Lower leg skin (tissue), 4 donors: ENCODE data around the gene RAB17. TPM values are rescaled to one million over a fixed set of nuclear protein-coding genes. Genes with fewer than 3 reads are reported as not detected.

ENCODE experiments used
- DNase-seq, 2 donors: peaks; one replicate each; pipeline ENCODE4 v3.0.0-alpha.2; 2019; ENCODE audit warnings: low spot score in 2 of 2
- H3K4me3 ChIP-seq: fragments of 200-600 bp; sonication (generic); 2 replicates; pipeline ENCODE4 v1.5.1; 2017; ENCODE audit warnings: mild to moderate bottlenecking, low read depth; ENCODE audit not compliant: poor library complexity, severe bottlenecking
- CTCF ChIP-seq, 3 donors: fragments of 450-650 bp; IDR thresholded peaks; one replicate each; pipeline ENCODE4 v1.5.1; 2016; ENCODE audit warnings: antibody characterized with exemption in 3 of 3, mild to moderate bottlenecking in 3 of 3, moderate library complexity in 2 of 3
- POLR2A ChIP-seq, 2 donors: fragments of 450-650 bp; IDR thresholded peaks; one replicate each; pipeline ENCODE4 v1.6.1; 2016 to 2017; ENCODE audit warnings: antibody characterized with exemption in 2 of 2, mild to moderate bottlenecking in 1 of 2, moderate library complexity in 1 of 2
- WGBS, 2 donors: methylation state at CpG; one replicate each; pipeline ENCODE4 v1.1.5; 2018; 5-methylcytosine and 5-hydroxymethylcytosine counted together
- intact Hi-C: fragments of 100-400 bp; cut with DNase I; formaldehyde crosslinking; loops from one replicate; pipeline ENCODE4 v1.15.0; 2023; ENCODE audit warnings: low total_unique reads
- total RNA-seq, 4 donors: library from RNA; depleted of rRNA; stranded (reverse); fragments of >200 nt; gene quantifications; one replicate each; pipeline ENCODE4 v1.1.0, GENCODE V29; 2016

The RAB17 gene
- total RNA-seq, 4 donors from 2014 or later = 1.7 to 6.3 (median 2.8) TPM

GRCh38 chr2:237593596-237594320 is 3.2 kb upstream of the RAB17 start:
- no peak for TF ChIP-seq POLR2A (IDR thresholded peaks at IDR 0.05)
- TF ChIP-seq CTCF (IDR thresholded peaks at IDR 0.05) = no peak
- no peak for DNase-seq
- WGBS, 2 donors = 75 to 88% methylated on average over 12 to 16 of the region's 17 CpGs
- no peak overlapping the region for H3K4me3 ChIP-seq
- intact Hi-C loops = loop anchor here (10.0 kb wide), 1 partner anchor 151 kb away; no protein-coding TSS in a partner anchor

GRCh38 chr2:237593036-237593435 is 2.5 kb upstream of the RAB17 start:
- TF ChIP-seq POLR2A (IDR thresholded peaks at IDR 0.05) (no peak), CTCF (IDR thresholded peaks at IDR 0.05) (no peak)
- no peak for DNase-seq
- no peak overlapping the region for H3K4me3 ChIP-seq
- intact Hi-C loops = loop anchor here (10.0 kb wide), 1 partner anchor 152 kb away; no protein-coding TSS in a partner anchor
- 93 to 97% methylated on average over 10 of the region's 10 CpGs for WGBS, 2 donors

- intact Hi-C loops = loop anchor here (10.0 kb wide), 1 partner anchor 152 kb away; no protein-coding TSS in a partner anchor
- WGBS, 2 donors = 90 to 95% methylated on average over 18 of the region's 18 CpGs
These were observed 2.0 kb upstream of the RAB17 start for GRCh38 chr2:237592425-237592980.

GRCh38 chr2:237591141-237591881 is 777 bp upstream of the RAB17 start:
- WGBS, 2 donors = 42 to 59% methylated on average over 18 to 19 of the region's 19 CpGs
- intact Hi-C loops = loop anchor here (10.0 kb wide), 1 partner anchor 153 kb away; no protein-coding TSS in a partner anchor
- H3K4me3 ChIP-seq = no peak overlapping the region
- DNase-seq = no peak
- TF ChIP-seq POLR2A (IDR thresholded peaks at IDR 0.05) (no peak), CTCF (IDR thresholded peaks at IDR 0.05) (no peak)

More at GRCh38 chr2:237592425-237592980, 2.0 kb upstream of the RAB17 start:
- TF ChIP-seq CTCF (IDR thresholded peaks at IDR 0.05) (no peak), POLR2A (IDR thresholded peaks at IDR 0.05) (no peak)
- DNase-seq = no peak
- H3K4me3 ChIP-seq = no peak overlapping the region

- intact Hi-C loops = loop anchor here (2.0 kb wide), 1 partner anchor 303 kb away; no protein-coding TSS in a partner anchor
- no peak for DNase-seq
- TF ChIP-seq POLR2A (IDR thresholded peaks at IDR 0.05) (no peak), CTCF (IDR thresholded peaks at IDR 0.05) (no peak)
- WGBS, 2 donors = 90 to 97% methylated on average over 9 of the region's 9 CpGs
- H3K4me3 ChIP-seq = no peak overlapping the region
These were observed 2.4 kb downstream of the RAB17 start for GRCh38 chr2:237588044-237588696.
